ENCODE data around the gene DNAJC3. TPM values are rescaled to one million over a fixed set of nuclear protein-coding genes. Genes with fewer than 3 reads are reported as not detected.
"Not testable (repeated sequence)": the region's sequence is repeated elsewhere in the genome, so short reads cannot be mapped to it uniquely, and the experiment has no call there.

Gene DNAJC3
- polyA plus RNA-seq, 4 donors, result 41.3 to 46.2 (median 42.3) TPM

- not testable (repeated sequence) for DNase-seq (ENCODE audit: low read depth in 4 of 4, low spot score in 3 of 4)
These were observed 9.7 kb upstream of the DNAJC3 start for GRCh38 chr13:95667235-95667634.

GRCh38 chr13:95671597-95671996, 5.3 kb upstream of the DNAJC3 start:
- no peak for DNase-seq (ENCODE audit: low read depth in 4 of 4, low spot score in 3 of 4)

- peak in 2 of 4 donors; percentile 39 to 48 for DNase-seq (ENCODE audit: low read depth in 4 of 4, low spot score in 3 of 4)
These were observed 706 bp upstream of the DNAJC3 start for GRCh38 chr13:95676105-95676761.

DNA sequence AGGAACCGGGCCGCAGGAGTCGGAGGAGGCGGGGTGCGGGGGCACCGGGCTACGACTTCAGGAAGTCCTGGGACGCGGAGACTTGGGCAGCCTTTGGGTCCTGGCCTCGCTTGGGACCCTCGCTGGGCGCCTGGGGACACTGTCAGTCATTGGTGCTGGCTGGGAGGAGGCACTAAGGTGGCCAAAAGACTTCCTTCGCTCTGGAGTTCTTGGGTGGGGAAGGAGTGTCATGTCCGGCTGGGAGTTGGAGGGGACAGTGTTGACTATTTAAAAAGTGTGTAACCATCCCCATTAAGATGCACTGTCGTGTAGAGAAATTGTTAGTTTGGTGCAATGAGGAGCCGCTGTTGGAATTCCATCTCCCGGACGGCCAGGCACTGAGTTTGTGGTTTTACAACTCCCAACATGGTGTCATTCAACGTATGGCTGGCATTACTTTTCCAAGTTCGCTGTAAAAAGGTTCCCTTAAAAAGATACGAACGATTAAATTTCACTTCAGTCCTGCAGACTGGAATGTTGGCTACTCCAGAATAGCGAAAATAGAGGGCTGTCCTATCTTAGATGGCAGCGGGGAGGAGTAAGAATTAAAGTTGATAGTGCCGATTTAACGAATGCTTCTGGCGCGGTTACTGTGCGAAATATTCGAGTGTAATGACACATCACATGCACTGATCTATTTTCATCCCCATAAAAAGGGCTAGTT, 776 bp downstream of the DNAJC3 start:
- DNase-seq (ENCODE audit: low read depth in 4 of 4, low spot score in 3 of 4), result peak in 1 of 4 donors; percentile 23

DNA sequence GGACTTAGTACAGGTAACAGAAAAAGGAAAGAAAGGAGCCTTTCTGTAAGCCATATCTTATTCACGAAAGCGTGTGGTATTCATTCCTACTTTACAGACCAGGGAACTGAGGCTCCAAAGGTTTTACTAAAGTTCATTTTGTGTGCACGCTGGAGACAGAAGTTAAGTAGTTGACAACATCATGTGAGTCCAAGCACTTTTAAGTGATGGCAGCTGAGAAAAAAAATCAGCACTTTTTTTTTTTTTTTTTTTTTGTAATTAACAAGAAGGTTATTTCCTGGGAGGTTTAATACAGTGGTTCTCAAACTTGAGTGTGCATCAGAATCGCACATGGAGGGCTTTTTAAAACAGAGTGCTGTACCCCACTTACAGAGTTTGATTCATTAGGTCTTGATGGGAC, 2.0 kb downstream of the DNAJC3 start:
- no peak for DNase-seq (ENCODE audit: low read depth in 4 of 4, low spot score in 3 of 4)

DNA sequence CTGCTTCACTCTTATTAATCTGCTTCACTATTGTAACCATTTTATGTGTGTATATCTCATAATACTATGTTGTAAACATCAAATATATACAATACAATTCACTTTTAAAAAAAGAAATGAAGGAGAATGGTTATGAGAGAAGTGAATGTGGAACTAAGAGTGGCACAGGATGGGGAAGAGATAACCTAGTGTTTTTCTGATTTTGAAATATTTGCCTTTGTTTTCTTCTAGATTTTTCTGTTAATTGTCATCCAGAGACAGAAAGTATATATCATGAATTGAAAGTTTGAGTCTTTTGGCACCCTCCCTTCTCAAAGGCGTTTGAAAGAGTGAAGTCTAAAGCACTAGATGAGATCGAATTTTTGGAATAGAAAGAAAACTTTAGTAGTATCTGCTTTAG, 2.8 kb downstream of the DNAJC3 start:
- no peak for DNase-seq (ENCODE audit: low read depth in 4 of 4, low spot score in 3 of 4)

GRCh38 chr13:95684418-95684817, 7.5 kb downstream of the DNAJC3 start:
- no peak for DNase-seq (ENCODE audit: low read depth in 4 of 4, low spot score in 3 of 4)

- DNase-seq (ENCODE audit: low read depth in 4 of 4, low spot score in 3 of 4), result not testable (repeated sequence)
These were observed 8.0 kb downstream of the DNAJC3 start for GRCh38 chr13:95684960-95685359.

GRCh38 chr13:95689582-95689926, 12.6 kb downstream of the DNAJC3 start:
- DNase-seq (ENCODE audit: low read depth in 4 of 4, low spot score in 3 of 4), result no peak

DNA sequence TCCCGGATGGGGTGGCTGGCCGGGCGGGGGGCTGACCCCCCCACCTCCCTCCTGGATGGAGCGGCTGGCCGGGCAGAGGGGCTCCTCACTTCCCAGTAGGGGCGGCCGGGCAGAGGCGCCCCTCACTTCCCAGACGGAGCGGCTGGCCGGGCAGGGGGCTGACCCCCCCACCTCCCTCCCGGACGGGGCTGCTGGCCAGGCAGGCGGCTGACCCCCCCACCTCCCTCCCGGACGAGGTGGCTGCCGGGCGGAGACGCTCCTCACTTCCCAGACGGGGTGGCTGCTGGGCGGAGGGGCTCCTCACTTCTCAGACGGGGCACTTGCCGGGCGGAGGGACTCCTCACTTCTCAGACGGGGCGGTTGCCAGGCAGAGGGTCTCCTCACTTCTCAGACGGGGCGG, 14.0 kb downstream of the DNAJC3 start:
- DNase-seq (ENCODE audit: low read depth in 4 of 4, low spot score in 3 of 4), result not testable (repeated sequence)

GRCh38 chr13:95697052-95697680, 20.2 kb downstream of the DNAJC3 start:
- DNase-seq (ENCODE audit: low read depth in 4 of 4, low spot score in 3 of 4), result no peak

- no peak for DNase-seq (ENCODE audit: low read depth in 4 of 4, low spot score in 3 of 4)
These were observed 21.3 kb downstream of the DNAJC3 start for GRCh38 chr13:95698047-95698749.

DNA sequence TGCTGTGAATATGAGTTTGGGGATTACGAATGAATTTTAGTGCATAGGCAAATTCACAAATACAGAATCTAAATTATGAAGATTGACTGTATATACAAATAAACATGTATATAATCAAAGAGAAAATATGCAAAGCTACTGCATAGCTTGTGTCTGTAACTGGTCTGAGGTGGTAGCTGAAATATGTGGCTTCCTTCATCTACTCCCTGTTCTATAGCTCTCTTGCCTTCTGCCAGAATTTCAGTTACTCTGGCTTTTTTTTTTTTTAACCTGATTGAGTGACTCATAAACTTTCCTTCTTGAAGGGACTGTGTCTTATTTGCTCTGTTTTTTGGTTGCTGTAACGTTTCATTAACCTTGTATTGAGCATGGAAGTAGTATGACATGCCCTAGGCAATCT, 26.6 kb downstream of the DNAJC3 start:
- no peak for DNase-seq (ENCODE audit: low read depth in 4 of 4, low spot score in 3 of 4)

- DNase-seq (ENCODE audit: low read depth in 4 of 4, low spot score in 3 of 4), result no peak
These were observed 27.6 kb downstream of the DNAJC3 start for GRCh38 chr13:95704510-95704909.

DNA sequence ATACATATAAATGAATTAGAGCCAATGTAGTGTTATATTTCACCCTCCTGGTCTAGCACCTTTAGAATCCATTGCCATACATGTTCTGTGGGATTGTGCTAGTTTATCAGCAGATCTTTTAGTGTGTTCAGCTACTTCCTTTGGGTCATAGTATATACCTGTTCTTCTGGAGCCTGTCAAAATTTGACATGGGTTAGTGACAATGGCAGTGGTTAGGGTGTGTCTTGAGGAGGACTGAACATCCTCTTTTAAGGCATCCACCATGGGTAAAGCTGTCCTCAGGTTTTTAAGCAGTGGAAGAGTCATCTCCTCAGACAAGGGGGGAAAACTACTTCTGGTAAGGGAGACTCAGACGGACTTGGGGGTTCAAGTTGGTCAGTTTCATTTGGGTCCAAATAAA, 29.4 kb downstream of the DNAJC3 start:
- no peak for DNase-seq (ENCODE audit: low read depth in 4 of 4, low spot score in 3 of 4)

DNA sequence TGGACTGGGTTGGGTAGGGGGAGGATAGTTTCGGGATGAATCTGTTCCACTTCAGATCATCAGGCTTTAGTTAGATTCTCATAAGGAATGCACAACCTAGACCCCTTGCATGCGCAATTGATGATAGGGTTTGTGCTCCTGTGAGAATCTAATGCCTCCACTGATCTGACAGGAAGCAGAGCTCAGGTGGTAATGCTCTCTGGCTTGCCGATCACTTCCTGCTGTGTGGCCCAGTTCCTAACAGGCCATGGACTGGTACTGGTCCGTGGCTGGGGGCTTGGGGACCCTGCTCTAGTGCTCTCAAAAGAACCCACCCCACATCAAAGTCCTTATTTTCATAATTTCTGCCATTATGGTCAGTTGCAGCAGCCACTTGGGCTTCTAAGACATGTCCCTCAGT, 30.1 kb downstream of the DNAJC3 start:
- DNase-seq (ENCODE audit: low read depth in 4 of 4, low spot score in 3 of 4), result no peak

DNA sequence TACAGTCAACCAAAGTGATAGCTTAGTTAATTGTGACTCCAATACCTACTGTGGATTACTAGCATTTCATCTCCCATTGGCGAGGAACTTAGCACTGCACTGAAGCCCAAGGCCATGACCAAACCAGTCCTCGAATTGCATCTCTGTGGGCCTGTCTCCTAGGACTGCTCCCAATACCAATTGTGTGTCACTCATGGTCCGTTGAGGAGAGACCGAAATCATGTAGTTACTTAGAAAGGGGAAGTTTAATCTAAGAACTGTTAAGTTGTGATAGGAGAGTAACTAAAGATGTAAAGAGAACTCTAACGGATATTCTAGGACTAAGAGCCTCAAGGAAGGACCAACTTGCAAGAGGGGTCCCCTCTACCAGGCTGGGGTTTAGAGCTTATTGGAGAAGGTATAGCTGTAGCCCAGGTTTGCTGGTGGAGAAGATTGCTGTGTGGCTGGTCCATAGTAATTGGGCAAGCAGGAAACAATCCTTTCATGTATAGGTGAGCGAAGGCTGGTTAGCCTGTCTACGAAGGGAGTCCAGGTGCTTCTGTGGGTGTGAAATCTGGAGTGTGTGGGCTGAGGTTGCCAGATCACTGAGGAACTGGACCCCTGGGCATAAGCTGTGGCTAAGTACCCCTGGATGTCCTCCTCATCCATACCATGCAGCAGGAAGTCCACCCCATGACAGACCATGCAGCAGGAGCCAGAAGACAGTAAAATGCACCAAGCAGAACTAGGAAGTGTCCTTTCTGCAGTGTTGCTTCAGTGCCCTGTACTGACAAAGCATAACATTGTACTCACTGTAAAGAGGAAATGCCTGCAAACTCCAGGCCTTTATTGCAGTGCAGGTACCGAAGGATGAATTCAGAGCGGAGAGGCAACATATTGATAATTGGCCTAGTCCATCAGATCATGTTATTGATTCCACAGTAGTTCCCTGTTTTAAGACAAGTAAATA, 30.8 kb downstream of the DNAJC3 start:
- DNase-seq (ENCODE audit: low read depth in 4 of 4, low spot score in 3 of 4), result no peak

- DNase-seq (ENCODE audit: low read depth in 4 of 4, low spot score in 3 of 4), result no peak
These were observed 31.4 kb downstream of the DNAJC3 start for GRCh38 chr13:95708391-95708774.

GRCh38 chr13:95708811-95709500, 32.0 kb downstream of the DNAJC3 start:
- no peak for DNase-seq (ENCODE audit: low read depth in 4 of 4, low spot score in 3 of 4)

DNA sequence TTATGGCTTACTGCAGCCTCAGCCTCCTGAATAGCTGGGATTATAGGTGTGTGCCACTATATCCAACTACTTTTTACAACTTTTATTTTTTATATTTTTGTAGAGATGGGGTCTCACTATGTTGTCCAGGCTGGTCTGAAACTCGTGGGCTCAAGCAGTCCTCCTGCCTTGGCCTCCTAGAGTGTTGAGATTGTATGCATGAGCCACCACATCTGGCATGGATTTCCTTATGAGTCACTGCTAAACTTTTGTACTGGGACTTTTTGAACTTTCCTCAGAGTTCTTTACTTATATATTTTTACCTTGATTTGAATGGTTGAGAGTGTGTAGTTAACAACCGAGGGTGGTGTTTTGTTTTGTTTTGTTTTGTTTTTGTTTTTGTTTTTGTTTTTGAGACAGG, 33.4 kb downstream of the DNAJC3 start:
- no peak for DNase-seq (ENCODE audit: low read depth in 4 of 4, low spot score in 3 of 4)
